Stomach (tissue), 4 donors: ENCODE measurements around the gene ACACA.

ENCODE experiments used
- CTCF ChIP-seq, 7 experiments: fragments of 450-650 bp in 4 of 7; fragments of 200-600 bp in 3 of 7; sonication (generic) in 3 of 7; IDR thresholded peaks; one replicate each; pipeline ENCODE4 v1.5.1; 2016 to 2019; ENCODE audit warnings: antibody characterized with exemption in 7 of 7, control low read depth in 2 of 7, mild to moderate bottlenecking in 1 of 7
- EP300 ChIP-seq: sonication (generic); formaldehyde crosslinking; IDR thresholded peaks from one replicate; pipeline ENCODE4 v1.6.1; 2017; ENCODE audit warnings: antibody characterized with exemption
- POLR2A ChIP-seq, 4 donors: fragments of 450-650 bp; IDR thresholded peaks; one replicate each; pipeline ENCODE4 v1.6.1; 2016; ENCODE audit warnings: antibody characterized with exemption in 4 of 4, control low read depth in 2 of 4, mild to moderate bottlenecking in 1 of 4, moderate library complexity in 1 of 4
- POLR2AphosphoS5 ChIP-seq, 3 donors: sonication (generic); formaldehyde crosslinking; IDR thresholded peaks; one replicate each; pipeline ENCODE4 v1.6.1; 2016; ENCODE audit warnings: antibody characterized with exemption in 3 of 3

- no peak for TF ChIP-seq POLR2A (IDR thresholded peaks at IDR 0.05)
- no peak for TF ChIP-seq CTCF (IDR thresholded peaks at IDR 0.05)
- TF ChIP-seq POLR2AphosphoS5 (IDR thresholded peaks at IDR 0.05), result no peak
- TF ChIP-seq EP300, result no peak
These were observed 306.4 kb downstream of the ACACA start for GRCh38 chr17:37100231-37100630.
